Dendritic cell treated with granulocyte-macrophage colony-stimulating factor and Interleukin-4, amounts not matched to agents 40 ng/mL and 50 ng/mL, for 4 days (primary cell): ENCODE measurements around the gene ATP2C1.

Experiments
- H3K27ac Mint-ChIP-seq: one replicate; pipeline ENCODE4 v1.8.0; 2022; ENCODE audit warnings: mild to moderate bottlenecking, mixed read lengths
- H3K27me3 Mint-ChIP-seq: one replicate; pipeline ENCODE4 v1.8.0; 2022; ENCODE audit warnings: mild to moderate bottlenecking, mixed read lengths
- H3K36me3 Mint-ChIP-seq: one replicate; pipeline ENCODE4 v1.8.0; 2022; ENCODE audit warnings: low read depth, mixed read lengths
- H3K4me1 Mint-ChIP-seq: one replicate; pipeline ENCODE4 v1.8.0; 2022; ENCODE audit warnings: low read depth, mixed read lengths
- H3K4me3 Mint-ChIP-seq: one replicate; pipeline ENCODE4 v1.8.0; 2022; ENCODE audit warnings: mild to moderate bottlenecking, moderate library complexity, mixed read lengths
- H3K9me3 Mint-ChIP-seq: one replicate; pipeline ENCODE4 v1.8.0; 2022; ENCODE audit warnings: mixed read lengths
- intact Hi-C: fragments of 100-400 bp; cut with micrococcal nuclease; formaldehyde crosslinking; loops from one replicate; pipeline ENCODE4 v1.15.0; 2022

Gene ATP2C1

DNA sequence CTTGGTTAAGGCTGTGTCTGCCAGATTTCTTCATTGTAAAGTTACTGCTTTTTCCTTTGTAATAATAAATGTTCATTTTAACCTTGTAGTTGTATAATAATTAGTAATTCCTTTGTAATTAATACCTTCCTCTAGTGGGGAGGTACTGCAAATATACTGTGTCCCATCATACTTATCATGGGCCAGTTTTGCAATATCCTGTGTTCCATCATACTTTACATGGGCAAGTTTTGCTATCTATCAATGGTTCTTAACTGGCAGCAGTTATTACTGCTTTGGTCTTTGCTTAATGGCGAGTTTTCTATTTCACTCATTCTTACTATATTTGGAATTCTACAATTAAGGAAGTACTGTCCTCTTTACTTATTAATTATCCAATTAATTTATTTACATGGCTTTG, 10.6 kb downstream of the ATP2C1 start:
- H3K27ac Mint-ChIP-seq, result no peak overlapping the region
- intact Hi-C loops, result no loop called here
- peaks cover 26% of the 10 kb centered on the region for H3K4me1 Mint-ChIP-seq

GRCh38 chr3:130905551-130905950, 11.7 kb downstream of the ATP2C1 start:
- H3K9me3 Mint-ChIP-seq, result no peaks in the 10 kb centered on the region
- H3K4me3 Mint-ChIP-seq, result no peak overlapping the region
- no peaks in the 10 kb centered on the region for H3K27me3 Mint-ChIP-seq
- no peaks in the 10 kb centered on the region for H3K36me3 Mint-ChIP-seq
- no peak overlapping the region for H3K27ac Mint-ChIP-seq
- peaks cover 26% of the 10 kb centered on the region for H3K4me1 Mint-ChIP-seq
- intact Hi-C loops, result no loop called here

More for the DNA sequence above, 10.6 kb downstream of the ATP2C1 start:
- no peaks in the 10 kb centered on the region for H3K9me3 Mint-ChIP-seq
- no peaks in the 10 kb centered on the region for H3K36me3 Mint-ChIP-seq
- no peak overlapping the region for H3K4me3 Mint-ChIP-seq
- H3K27me3 Mint-ChIP-seq, result no peaks in the 10 kb centered on the region

- intact Hi-C loops, result no loop called here
- no peaks in the 10 kb centered on the region for H3K36me3 Mint-ChIP-seq
- H3K27ac Mint-ChIP-seq, result no peak overlapping the region
- no peaks in the 10 kb centered on the region for H3K27me3 Mint-ChIP-seq
- no peaks in the 10 kb centered on the region for H3K9me3 Mint-ChIP-seq
- H3K4me3 Mint-ChIP-seq, result no peak overlapping the region
- peaks cover 19% of the 10 kb centered on the region for H3K4me1 Mint-ChIP-seq
Measured at GRCh38 chr3:130906374-130906995, 12.6 kb downstream of the ATP2C1 start.

- intact Hi-C loops, result no loop called here
- H3K27me3 Mint-ChIP-seq, result no peaks in the 10 kb centered on the region
- H3K4me1 Mint-ChIP-seq, result peaks cover 16% of the 10 kb centered on the region
- H3K4me3 Mint-ChIP-seq, result no peak overlapping the region
- no peaks in the 10 kb centered on the region for H3K36me3 Mint-ChIP-seq
- H3K27ac Mint-ChIP-seq, result no peak overlapping the region
- no peaks in the 10 kb centered on the region for H3K9me3 Mint-ChIP-seq
Measured at GRCh38 chr3:130907500-130907899, 13.6 kb downstream of the ATP2C1 start.

DNA sequence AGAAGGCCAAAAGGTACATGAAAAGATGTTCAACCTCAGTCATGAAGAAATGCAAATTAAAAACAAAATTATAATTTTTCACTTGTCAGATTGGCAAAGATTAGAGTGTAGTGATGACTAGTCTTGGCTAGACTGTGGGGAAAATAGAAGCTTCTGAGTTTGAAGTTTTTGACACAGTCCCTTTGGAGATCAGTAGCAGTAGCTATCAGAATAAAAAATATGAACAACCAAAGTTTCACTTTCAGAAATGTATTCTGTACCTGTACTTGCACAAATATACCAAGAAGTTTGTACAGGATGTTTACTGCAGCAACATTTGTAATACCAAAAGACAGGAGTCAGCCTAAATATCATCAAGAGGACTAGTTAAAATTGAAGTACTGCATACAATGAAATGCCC, 14.1 kb downstream of the ATP2C1 start:
- no peak overlapping the region for H3K27ac Mint-ChIP-seq
- peaks cover 16% of the 10 kb centered on the region for H3K4me1 Mint-ChIP-seq
- no peaks in the 10 kb centered on the region for H3K27me3 Mint-ChIP-seq
- no peaks in the 10 kb centered on the region for H3K36me3 Mint-ChIP-seq
- intact Hi-C loops, result no loop called here
- H3K9me3 Mint-ChIP-seq, result no peaks in the 10 kb centered on the region
- no peak overlapping the region for H3K4me3 Mint-ChIP-seq

DNA sequence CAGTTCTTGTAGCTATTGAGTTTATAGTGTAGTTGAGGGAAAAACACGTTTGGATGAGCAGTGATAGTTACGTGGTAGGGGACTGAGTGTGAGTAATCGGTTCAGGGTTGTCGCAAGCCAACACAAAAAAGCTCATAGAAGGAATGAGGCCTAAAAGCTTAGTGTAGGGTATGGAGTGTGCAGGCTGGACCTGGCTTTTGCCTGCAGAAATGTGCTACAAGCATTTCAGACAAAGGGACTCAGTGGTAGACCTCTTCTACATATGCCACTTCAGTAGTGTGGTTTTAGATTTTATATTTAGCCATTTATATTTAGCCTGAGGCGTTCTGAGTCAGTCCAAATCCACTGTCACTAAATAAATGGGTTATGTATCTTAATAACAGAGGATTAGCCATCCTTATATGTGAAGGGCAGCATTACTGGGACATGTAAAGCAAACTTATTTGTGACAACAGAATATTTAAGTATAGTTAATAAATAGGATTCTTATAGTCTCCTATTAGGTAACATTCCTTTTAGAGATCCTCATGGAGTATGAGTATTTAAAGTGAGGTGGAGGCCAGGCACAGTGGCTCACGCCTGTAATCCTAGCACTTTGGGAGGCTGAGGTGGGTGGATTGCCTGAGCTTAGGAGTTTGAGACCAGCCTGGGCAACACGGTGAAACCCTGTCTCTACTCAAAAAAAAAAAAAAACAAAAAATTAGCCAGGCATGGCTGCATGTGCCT, 21.8 kb downstream of the ATP2C1 start:
- intact Hi-C loops, result no loop called here
- Mint-ChIP-seq H3K4me3 (no peak overlapping the region), H3K4me1 (peaks cover 16% of the 10 kb centered on the region), H3K9me3 (peaks cover 12% of the 10 kb centered on the region), H3K27me3 (no peaks in the 10 kb centered on the region), H3K36me3 (peaks cover 24% of the 10 kb centered on the region), H3K27ac (no peak overlapping the region)

- Mint-ChIP-seq H3K27ac (no peak overlapping the region), H3K4me3 (no peak overlapping the region), H3K4me1 (peaks cover 16% of the 10 kb centered on the region), H3K36me3 (peaks cover 24% of the 10 kb centered on the region), H3K9me3 (peaks cover 12% of the 10 kb centered on the region), H3K27me3 (no peaks in the 10 kb centered on the region)
- intact Hi-C loops, result no loop called here
Measured at GRCh38 chr3:130916507-130917167, 22.8 kb downstream of the ATP2C1 start.

- Mint-ChIP-seq H3K36me3 (peaks cover 28% of the 10 kb centered on the region), H3K27me3 (no peaks in the 10 kb centered on the region), H3K4me1 (peaks cover 16% of the 10 kb centered on the region), H3K27ac (no peak overlapping the region), H3K9me3 (peaks cover 16% of the 10 kb centered on the region), H3K4me3 (no peak overlapping the region)
- intact Hi-C loops, result no loop called here
Measured at GRCh38 chr3:130918328-130918727, 24.4 kb downstream of the ATP2C1 start.

GRCh38 chr3:130925628-130926027, 31.7 kb downstream of the ATP2C1 start:
- no peak overlapping the region for H3K27ac Mint-ChIP-seq

GRCh38 chr3:130926504-130926903, 32.6 kb downstream of the ATP2C1 start:
- Mint-ChIP-seq H3K27me3 (no peaks in the 10 kb centered on the region), H3K4me3 (no peak overlapping the region), H3K4me1 (peaks cover 12% of the 10 kb centered on the region), H3K27ac (no peak overlapping the region), H3K36me3 (peaks cover 18% of the 10 kb centered on the region), H3K9me3 (peaks cover 21% of the 10 kb centered on the region)
- intact Hi-C loops, result no loop called here

More at GRCh38 chr3:130925628-130926027, 31.7 kb downstream of the ATP2C1 start:
- Mint-ChIP-seq H3K4me3 (no peak overlapping the region), H3K4me1 (peaks cover 12% of the 10 kb centered on the region), H3K36me3 (peaks cover 14% of the 10 kb centered on the region), H3K27me3 (no peaks in the 10 kb centered on the region), H3K9me3 (peaks cover 21% of the 10 kb centered on the region)
- intact Hi-C loops, result no loop called here

GRCh38 chr3:130929804-130930203, 35.9 kb downstream of the ATP2C1 start:
- H3K36me3 Mint-ChIP-seq, result peaks cover 23% of the 10 kb centered on the region
- no peaks in the 10 kb centered on the region for H3K27me3 Mint-ChIP-seq
- no peak overlapping the region for H3K4me3 Mint-ChIP-seq
- intact Hi-C loops, result no loop called here
- no peak overlapping the region for H3K27ac Mint-ChIP-seq
- peaks cover 1% of the 10 kb centered on the region for H3K9me3 Mint-ChIP-seq
- peaks cover 11% of the 10 kb centered on the region for H3K4me1 Mint-ChIP-seq

DNA sequence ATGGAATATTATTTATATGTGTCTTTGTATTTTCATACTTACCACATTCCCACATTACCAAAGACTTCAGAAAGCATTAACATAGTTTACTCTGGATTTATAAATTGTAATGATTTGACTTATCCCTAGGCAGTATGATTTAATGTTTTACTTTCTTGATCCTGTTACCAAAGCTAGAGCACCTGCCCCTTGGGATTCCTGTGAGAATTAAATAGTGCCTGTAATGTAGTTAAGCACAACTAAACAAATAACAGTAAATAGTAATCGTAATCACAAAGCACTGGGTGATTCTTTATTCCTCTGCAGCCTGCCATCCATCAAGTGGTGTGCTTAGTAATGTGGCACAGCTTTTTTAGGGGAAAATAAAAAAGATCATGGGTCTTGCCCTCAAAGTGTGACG, 39.1 kb downstream of the ATP2C1 start:
- intact Hi-C loops, result no loop called here
- peaks cover 25% of the 10 kb centered on the region for H3K36me3 Mint-ChIP-seq
- no peaks in the 10 kb centered on the region for H3K4me1 Mint-ChIP-seq
- no peaks in the 10 kb centered on the region for H3K9me3 Mint-ChIP-seq
- H3K27me3 Mint-ChIP-seq, result no peaks in the 10 kb centered on the region
- no peak overlapping the region for H3K27ac Mint-ChIP-seq
- H3K4me3 Mint-ChIP-seq, result no peak overlapping the region

- no peaks in the 10 kb centered on the region for H3K9me3 Mint-ChIP-seq
- H3K4me3 Mint-ChIP-seq, result no peak overlapping the region
- no peaks in the 10 kb centered on the region for H3K27me3 Mint-ChIP-seq
- H3K36me3 Mint-ChIP-seq, result peaks cover 25% of the 10 kb centered on the region
- no peak overlapping the region for H3K27ac Mint-ChIP-seq
- intact Hi-C loops, result no loop called here
- H3K4me1 Mint-ChIP-seq, result no peaks in the 10 kb centered on the region
Measured at GRCh38 chr3:130933801-130934345, 40.0 kb downstream of the ATP2C1 start.

- no peaks in the 10 kb centered on the region for H3K4me1 Mint-ChIP-seq
- intact Hi-C loops, result no loop called here
Measured at GRCh38 chr3:130934442-130935089, 40.7 kb downstream of the ATP2C1 start.

More at GRCh38 chr3:130934442-130935089, 40.7 kb downstream of the ATP2C1 start:
- H3K9me3 Mint-ChIP-seq, result no peaks in the 10 kb centered on the region
- peaks cover 25% of the 10 kb centered on the region for H3K36me3 Mint-ChIP-seq
- H3K4me3 Mint-ChIP-seq, result no peak overlapping the region
- no peak overlapping the region for H3K27ac Mint-ChIP-seq
- H3K27me3 Mint-ChIP-seq, result no peaks in the 10 kb centered on the region
